Skeletal muscle satellite cell (primary cell): ENCODE measurements around the gene CRNKL1. TPM values are rescaled to one million over a fixed set of nuclear protein-coding genes. Genes with fewer than 3 reads are reported as not detected.

Source experiments
- H3K27me3 ChIP-seq: 2 replicates; pipeline ENCODE4 v1.7.0; 2013; ENCODE audit warnings: low read length; ENCODE audit not compliant: control insufficient read depth, insufficient read depth
- H3K36me3 ChIP-seq: 2 replicates; pipeline ENCODE4 v1.7.0; 2013; ENCODE audit warnings: mild to moderate bottlenecking, control low read depth, low read length; ENCODE audit not compliant: insufficient read depth
- H3K4me1 ChIP-seq: 2 replicates; pipeline ENCODE4 v1.7.0; 2013; ENCODE audit warnings: low read length; ENCODE audit not compliant: control insufficient read depth, insufficient read depth
- H3K4me2 ChIP-seq: 2 replicates; pipeline ENCODE4 v1.7.0; 2013; ENCODE audit warnings: mild to moderate bottlenecking, low read length
- H3K4me3 ChIP-seq: 2 replicates; pipeline ENCODE4 v1.7.0; 2013; ENCODE audit warnings: low read length
- H3K9ac ChIP-seq: 2 replicates; pipeline ENCODE4 v1.7.0; 2013; ENCODE audit warnings: mild to moderate bottlenecking, low read depth, low read length, moderate library complexity
- H3K9me3 ChIP-seq: replicated peaks from 2 replicates; pipeline ENCODE4 v1.7.0; 2013; ENCODE audit warnings: mild to moderate bottlenecking, control low read depth, low read length
- total RNA-seq: library from RNA; depleted of rRNA; stranded (reverse); fragments of >200 nt; gene quantifications from 2 replicates; pipeline ENCODE4 v1.2.3, GENCODE V29; 2012; rRNA removed

CRNKL1 gene
- 18.6 and 20.5 TPM in 2 replicates for total RNA-seq

DNA sequence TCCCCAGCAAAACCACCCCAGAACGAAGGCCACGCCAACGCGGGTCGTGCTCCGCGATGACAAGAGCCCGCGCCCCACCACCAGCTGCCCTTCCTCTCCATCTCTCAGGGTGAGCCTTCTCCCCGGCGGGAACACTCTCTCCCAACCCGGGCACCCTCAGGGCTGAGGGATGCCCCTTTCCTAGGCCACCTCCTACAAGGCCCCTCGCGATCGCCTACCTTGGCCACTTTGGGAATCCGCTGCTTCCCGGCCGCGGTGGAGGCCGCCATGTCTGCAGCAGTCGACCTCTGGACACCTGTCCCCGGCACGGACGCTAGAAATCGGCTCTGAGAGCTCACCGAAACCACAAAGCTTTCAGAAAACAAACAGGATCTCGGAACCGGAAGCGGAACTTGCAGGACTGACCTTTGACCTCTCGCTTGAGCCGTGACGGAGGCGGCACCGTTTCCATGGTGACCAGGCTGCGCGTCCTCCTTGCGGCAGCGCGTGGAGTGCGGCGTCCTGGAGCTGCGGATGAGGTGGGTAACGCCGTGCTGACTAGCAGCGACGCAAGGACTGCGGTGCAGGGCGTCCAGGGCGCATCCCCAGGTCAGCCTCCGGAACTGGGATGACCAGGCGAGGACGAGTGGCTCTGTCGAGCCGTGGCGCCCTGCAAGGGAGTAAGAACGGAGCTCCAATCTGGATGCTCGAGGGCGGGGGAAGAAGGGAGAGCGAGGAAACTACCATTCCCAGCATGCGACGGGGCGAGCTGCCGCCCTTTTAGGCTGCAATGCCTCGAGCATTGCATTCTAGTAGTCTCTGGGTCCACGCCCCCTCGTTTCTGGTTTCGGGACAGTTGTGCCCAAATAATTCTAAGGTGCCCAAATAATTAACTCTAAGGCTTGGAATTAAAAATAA, at the start of gene CRNKL1, which contains the start of gene CFAP61:
CRNKL1 (minus strand) TSS at position 393 of the 897 bp plus-strand sequence; CDS start at position 269, 124 bp downstream.
CFAP61 (plus strand) TSS at position 459 of the 897 bp plus-strand sequence. CDS start 4,122 bp downstream, outside the sequence.
- Histone ChIP-seq H3K4me2 (peak within 1 kb of the TSS; percentile 88), H3K9me3 (no peaks in the 10 kb centered on the region), H3K4me1 (no peaks in the 10 kb centered on the region), H3K36me3 (peaks cover 28% of the 10 kb centered on the region), H3K27me3 (no peaks in the 10 kb centered on the region), H3K4me3 (peak within 1 kb of the TSS; percentile 95), H3K9ac (peak within 1 kb of the TSS; percentile 93)

DNA sequence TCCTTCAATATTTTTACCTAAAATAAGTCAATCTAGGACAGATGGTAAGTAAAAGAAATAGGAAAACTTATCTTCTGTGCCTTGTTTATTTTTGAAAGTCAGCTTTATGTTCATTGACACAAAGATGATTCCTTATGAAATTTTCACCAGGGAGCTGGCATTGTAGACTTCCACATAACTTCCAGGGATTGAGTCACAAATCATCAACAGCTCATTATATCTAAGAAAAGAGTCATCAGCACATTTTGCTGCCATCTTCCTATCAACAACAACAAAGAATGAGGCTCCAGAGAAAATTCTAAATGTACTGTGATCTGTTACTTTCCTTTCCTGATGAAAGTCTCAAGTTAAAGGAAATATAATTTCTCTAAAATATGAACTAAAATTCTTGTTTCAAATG, 48.6 kb upstream of the CRNKL1 start:
- H3K9me3 ChIP-seq = no peaks in the 10 kb centered on the region

DNA sequence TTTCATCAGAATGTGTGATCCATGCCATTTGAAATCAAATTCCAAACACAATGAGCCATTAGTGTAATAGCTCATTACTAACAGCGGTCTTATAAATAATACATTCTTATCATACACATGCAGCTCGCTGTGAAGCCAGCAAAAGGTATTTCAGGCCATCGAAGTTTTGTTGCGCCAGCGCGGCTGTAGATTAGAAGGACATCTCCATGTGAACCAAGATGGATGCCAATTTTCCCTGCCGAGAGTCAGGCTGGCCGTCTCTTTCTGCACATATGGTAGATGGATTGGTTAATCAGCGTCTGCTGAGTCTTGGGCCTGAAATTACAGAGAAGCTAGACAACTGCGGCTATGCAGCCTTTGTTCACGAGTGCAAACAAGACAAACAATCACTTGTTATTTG, 44.2 kb upstream of the CRNKL1 start:
- Histone ChIP-seq H3K4me3 (no peak overlapping the region), H3K4me1 (no peaks in the 10 kb centered on the region)

More for the DNA sequence above, 48.6 kb upstream of the CRNKL1 start:
- Histone ChIP-seq H3K9ac (no peak overlapping the region), H3K4me3 (no peak overlapping the region), H3K4me1 (no peaks in the 10 kb centered on the region), H3K4me2 (no peak overlapping the region), H3K36me3 (no peaks in the 10 kb centered on the region), H3K27me3 (peaks cover 5% of the 10 kb centered on the region)

DNA sequence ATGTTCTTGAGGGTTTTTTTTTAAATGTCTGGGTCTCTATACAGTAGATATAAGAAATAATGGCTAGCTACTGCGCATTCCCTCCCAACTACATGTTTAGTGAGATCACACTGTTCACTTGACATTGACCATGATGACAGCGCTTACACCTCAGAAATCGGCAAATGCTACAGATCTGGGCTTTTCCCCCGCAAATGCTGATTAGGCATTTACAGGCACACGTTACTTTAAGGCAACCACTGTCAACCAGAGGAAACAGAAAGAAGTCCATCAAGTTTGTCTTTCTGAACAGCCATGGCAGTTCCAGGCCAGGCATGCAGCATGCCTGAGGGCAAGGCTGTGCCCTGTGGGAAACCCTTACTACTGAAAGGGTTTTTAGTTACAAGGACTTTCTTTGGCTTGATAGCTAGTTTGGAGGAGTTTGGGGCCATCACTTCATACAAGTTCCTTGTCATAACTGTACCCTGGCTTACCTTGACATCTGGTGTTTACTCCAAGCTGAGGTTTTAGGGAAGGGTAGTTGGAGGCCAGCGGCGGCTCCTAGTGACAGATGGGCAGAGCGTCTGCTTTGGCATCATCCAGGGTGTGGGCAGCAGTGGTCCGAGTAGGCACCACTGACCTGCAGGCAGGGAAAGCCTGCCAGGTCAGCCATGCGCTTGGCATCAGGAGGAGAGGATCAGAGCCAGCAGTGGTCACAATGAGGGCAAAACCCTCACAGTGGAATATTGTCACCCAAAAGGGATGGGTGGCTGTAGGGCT, 43.0 kb upstream of the CRNKL1 start:
- H3K4me3 ChIP-seq = no peak overlapping the region
- H3K9ac ChIP-seq = no peak overlapping the region
- peaks cover 12% of the 10 kb centered on the region for H3K27me3 ChIP-seq

More for the DNA sequence above, 44.2 kb upstream of the CRNKL1 start:
- no peak overlapping the region for H3K9ac ChIP-seq
- H3K27me3 ChIP-seq = peaks cover 12% of the 10 kb centered on the region
- no peaks in the 10 kb centered on the region for H3K36me3 ChIP-seq
- H3K9me3 ChIP-seq = no peaks in the 10 kb centered on the region
- H3K4me2 ChIP-seq = no peak overlapping the region

DNA sequence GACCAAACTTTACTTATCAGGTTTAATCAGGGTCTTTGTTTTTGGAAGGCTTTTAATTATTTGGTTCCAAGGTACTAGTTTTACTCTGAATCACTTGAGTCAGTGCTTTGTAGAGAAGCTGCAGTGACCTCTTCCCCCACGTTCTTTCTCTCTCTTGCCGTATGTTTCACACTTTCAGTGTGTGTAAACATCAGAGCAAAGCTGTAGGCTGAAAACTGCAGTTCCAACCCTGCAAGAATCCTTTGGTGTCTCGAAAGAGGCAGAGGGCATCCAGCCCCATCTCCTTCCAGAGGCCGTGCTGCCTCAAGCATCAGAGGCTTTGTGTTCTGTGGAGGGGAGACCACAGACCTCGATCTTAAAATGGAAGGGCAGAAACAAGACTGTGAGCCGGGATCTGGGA, 42.1 kb upstream of the CRNKL1 start:
- H3K27me3 ChIP-seq = peaks cover 12% of the 10 kb centered on the region
- no peak overlapping the region for H3K4me2 ChIP-seq
- no peaks in the 10 kb centered on the region for H3K9me3 ChIP-seq
- no peak overlapping the region for H3K9ac ChIP-seq
- H3K4me1 ChIP-seq = no peaks in the 10 kb centered on the region
- H3K36me3 ChIP-seq = no peaks in the 10 kb centered on the region
- H3K4me3 ChIP-seq = no peak overlapping the region

More for the DNA sequence above, 43.0 kb upstream of the CRNKL1 start:
- H3K36me3 ChIP-seq = no peaks in the 10 kb centered on the region
- H3K4me1 ChIP-seq = no peaks in the 10 kb centered on the region
- no peaks in the 10 kb centered on the region for H3K9me3 ChIP-seq
- H3K4me2 ChIP-seq = no peak overlapping the region

DNA sequence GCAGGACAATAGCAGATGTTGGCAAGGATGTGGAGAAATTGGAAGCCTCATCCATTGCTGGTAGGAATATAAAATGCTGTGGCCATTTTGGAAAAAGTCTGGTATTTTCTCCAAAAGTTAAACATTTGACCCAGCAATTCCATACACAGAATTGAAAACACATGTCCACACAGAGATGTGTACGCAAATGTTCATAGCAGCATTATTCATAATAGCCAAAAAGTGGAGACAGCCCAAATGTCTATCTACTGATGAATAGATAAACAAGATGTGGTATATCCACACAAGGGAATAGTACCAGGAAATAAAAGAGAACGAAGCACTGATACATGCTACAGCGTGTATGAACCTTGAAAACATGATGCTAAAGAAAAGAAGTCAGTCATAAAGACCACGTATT, 40.6 kb upstream of the CRNKL1 start:
- no peaks in the 10 kb centered on the region for H3K9me3 ChIP-seq
- H3K27me3 ChIP-seq = peaks cover 24% of the 10 kb centered on the region
- H3K36me3 ChIP-seq = no peaks in the 10 kb centered on the region
- no peak overlapping the region for H3K9ac ChIP-seq
- H3K4me2 ChIP-seq = no peak overlapping the region
- no peak overlapping the region for H3K4me3 ChIP-seq
- no peaks in the 10 kb centered on the region for H3K4me1 ChIP-seq

DNA sequence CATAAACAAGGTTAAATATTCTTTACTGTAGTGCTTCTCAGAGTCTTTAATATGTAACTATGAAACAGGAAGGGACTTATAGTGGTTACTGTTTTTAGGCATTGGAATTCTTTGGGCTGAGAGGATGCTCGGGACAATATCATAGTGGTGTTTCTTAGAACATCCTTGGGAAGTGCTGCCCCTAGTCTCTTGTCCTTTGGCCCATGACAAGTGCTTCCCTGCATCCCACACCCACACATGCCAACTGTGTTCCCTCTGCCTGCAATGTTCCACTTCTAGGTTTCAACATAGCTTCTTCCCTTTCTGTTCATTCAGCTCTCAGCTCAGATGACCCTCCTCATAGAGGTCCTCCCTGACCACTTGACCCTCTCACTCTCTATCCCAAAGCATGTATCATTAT, 37.7 kb upstream of the CRNKL1 start:
- no peaks in the 10 kb centered on the region for H3K9me3 ChIP-seq
- no peaks in the 10 kb centered on the region for H3K36me3 ChIP-seq
- peaks cover 4% of the 10 kb centered on the region for H3K4me1 ChIP-seq
- no peak overlapping the region for H3K4me2 ChIP-seq
- no peak overlapping the region for H3K9ac ChIP-seq
- H3K27me3 ChIP-seq = peaks cover 20% of the 10 kb centered on the region
- H3K4me3 ChIP-seq = no peak overlapping the region

DNA sequence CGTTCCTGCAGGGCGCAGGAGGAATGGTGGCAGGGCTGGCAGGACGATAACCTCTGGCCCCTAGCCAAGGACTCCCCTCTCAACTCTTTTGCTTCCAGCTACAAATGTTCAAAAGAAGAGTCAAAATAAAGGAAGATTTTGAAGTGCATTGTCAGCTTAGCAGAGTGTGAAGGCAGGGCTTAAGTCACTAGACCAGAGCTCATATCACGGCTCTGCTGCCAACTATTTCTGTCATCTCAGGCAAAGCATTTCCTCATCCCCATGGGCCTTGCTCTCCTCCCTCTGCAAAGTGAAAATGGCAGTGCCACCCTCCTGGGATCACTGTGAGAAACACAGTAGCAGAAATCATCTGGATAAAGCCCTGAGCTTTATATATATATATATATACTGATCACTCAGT, 36.8 kb upstream of the CRNKL1 start:
- Histone ChIP-seq H3K9ac (no peak overlapping the region), H3K4me3 (no peak overlapping the region), H3K36me3 (no peaks in the 10 kb centered on the region), H3K9me3 (no peaks in the 10 kb centered on the region), H3K4me2 (no peak overlapping the region), H3K27me3 (peaks cover 20% of the 10 kb centered on the region), H3K4me1 (peaks cover 12% of the 10 kb centered on the region)

DNA sequence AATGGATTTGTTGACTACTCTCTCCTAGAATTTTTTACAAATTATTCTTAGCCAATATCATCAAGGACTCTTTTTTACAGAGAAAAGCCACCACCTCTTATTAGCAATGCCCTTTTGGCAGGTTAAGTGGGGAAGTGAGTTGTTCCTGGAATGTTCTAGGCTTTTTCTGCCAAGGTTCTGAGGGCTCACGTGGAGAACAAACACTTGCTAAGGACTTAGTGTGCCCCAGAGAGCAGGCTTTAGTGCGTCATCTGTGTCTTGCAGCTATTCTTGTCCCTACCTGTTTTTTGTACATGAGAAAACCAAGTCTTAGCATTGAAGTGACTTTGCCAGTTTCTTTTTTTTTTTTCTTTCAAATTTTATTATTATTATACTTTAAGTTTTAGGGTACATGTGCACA, 33.5 kb upstream of the CRNKL1 start:
- Histone ChIP-seq H3K9ac (no peak overlapping the region), H3K4me3 (no peak overlapping the region)

DNA sequence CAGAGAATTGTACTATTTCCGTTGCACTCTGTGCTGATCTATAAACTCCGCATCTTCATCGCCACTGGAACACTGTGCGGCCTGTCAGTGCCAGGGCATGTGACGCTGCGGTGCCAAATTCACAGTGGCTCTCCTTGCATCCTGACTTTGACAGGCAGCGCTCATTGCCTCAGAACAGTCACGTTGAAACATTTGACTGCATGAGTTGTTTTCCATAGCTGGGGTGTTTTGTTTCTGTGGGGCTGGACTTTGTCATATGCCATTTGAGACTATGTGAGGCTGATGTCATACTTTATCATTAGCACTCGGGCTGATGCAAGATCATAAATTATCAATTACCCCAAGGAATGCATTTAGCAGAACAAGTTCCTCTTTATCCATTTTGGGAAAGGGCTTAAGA, 32.8 kb upstream of the CRNKL1 start:
- Histone ChIP-seq H3K9me3 (no peaks in the 10 kb centered on the region), H3K27me3 (peaks cover 25% of the 10 kb centered on the region), H3K4me3 (no peak overlapping the region), H3K9ac (no peak overlapping the region), H3K4me1 (peaks cover 12% of the 10 kb centered on the region), H3K4me2 (no peak overlapping the region), H3K36me3 (no peaks in the 10 kb centered on the region)

More for the DNA sequence above, 33.5 kb upstream of the CRNKL1 start:
- Histone ChIP-seq H3K9me3 (no peaks in the 10 kb centered on the region), H3K27me3 (peaks cover 25% of the 10 kb centered on the region), H3K4me1 (peaks cover 12% of the 10 kb centered on the region), H3K4me2 (no peak overlapping the region), H3K36me3 (no peaks in the 10 kb centered on the region)

DNA sequence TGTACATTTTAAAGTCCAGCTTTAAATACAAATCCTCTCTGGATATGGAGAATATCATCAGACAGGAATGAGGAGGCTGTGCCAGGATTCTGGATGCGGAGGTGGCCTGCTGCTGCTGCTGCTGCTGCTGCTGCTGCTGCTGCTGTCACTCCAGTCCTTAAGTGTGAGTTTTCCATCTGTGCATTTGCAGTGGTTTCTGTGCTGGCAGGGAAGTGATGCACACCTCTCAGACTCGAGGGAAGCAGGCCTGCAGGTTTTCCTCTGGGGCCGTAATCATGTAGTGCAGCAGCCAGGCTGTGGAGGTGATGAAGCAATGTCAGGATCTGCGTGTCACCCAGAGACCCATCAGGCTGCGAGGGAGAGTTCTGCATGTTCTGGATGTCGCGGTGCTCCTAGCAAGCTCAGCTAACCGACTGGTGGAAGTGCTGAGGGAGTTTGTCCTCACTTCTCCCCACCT, 32.1 kb upstream of the CRNKL1 start:
- Histone ChIP-seq H3K9me3 (no peaks in the 10 kb centered on the region), H3K4me1 (peaks cover 12% of the 10 kb centered on the region), H3K9ac (no peak overlapping the region), H3K27me3 (peaks cover 26% of the 10 kb centered on the region), H3K36me3 (no peaks in the 10 kb centered on the region), H3K4me3 (no peak overlapping the region), H3K4me2 (peak overlapping the region; percentile 53)
